ENCODE results near the gene TIMM22. TPM values are rescaled to one million over a fixed set of nuclear protein-coding genes. Genes with fewer than 3 reads are reported as not detected.

Gene TIMM22
- total RNA-seq, 1 experiment from 2014 or later: 14.0 TPM

- no peak for TF ChIP-seq EZH2phosphoT487 (IDR thresholded peaks at IDR 0.05; ENCODE audit: borderline replicate concordance)
- no peak for TF ChIP-seq YY1 (IDR thresholded peaks at IDR 0.05; ENCODE audit: extremely low read depth, insufficient replicate concordance, low read depth, low read length)
- TF ChIP-seq EGR1 (IDR thresholded peaks at IDR 0.05; ENCODE audit: low read depth): no peak
- TF ChIP-seq FOSL1 (IDR thresholded peaks at IDR 0.05; ENCODE audit: low read depth): no peak
- TF ChIP-seq SRF (IDR thresholded peaks at IDR 0.05; ENCODE audit: low read depth): no peak
Measured at GRCh38 chr17:1049446-1050225, 52.7 kb downstream of the TIMM22 start (continued).

- TF ChIP-seq SRF (IDR thresholded peaks at IDR 0.05; ENCODE audit: low read depth) (no peak), CEBPB (IDR thresholded peaks at IDR 0.05; ENCODE audit: low read depth) (no peak), RAD21 (IDR thresholded peaks at IDR 0.05; ENCODE audit: low read depth) (no peak), YY1 (IDR thresholded peaks at IDR 0.05; ENCODE audit: extremely low read depth, insufficient replicate concordance, low read depth, low read length) (no peak), JUND (IDR thresholded peaks at IDR 0.05) (no peak), ZFX (IDR thresholded peaks at IDR 0.05) (no peak), SP1 (IDR thresholded peaks at IDR 0.05; ENCODE audit: low read depth) (no peak), POLR2AphosphoS5 (IDR thresholded peaks at IDR 0.05; ENCODE audit: low read depth, low read length) (no peak), ZNF274 (IDR thresholded peaks at IDR 0.05; ENCODE audit: low read depth, low read length) (no peak), EGR1 (IDR thresholded peaks at IDR 0.05; ENCODE audit: low read depth) (no peak), EZH2phosphoT487 (IDR thresholded peaks at IDR 0.05; ENCODE audit: borderline replicate concordance) (no peak), TCF7L2 (IDR thresholded peaks at IDR 0.05; ENCODE audit: borderline replicate concordance, extremely low read depth, insufficient read depth, insufficient read length) (no peak), REST (IDR thresholded peaks at IDR 0.05; ENCODE audit: low read depth) (no peak), MAX (IDR thresholded peaks at IDR 0.05) (no peak)
- ChIA-PET CTCF (interaction anchor here (0.6 kb wide), 1 partner anchor 8 kb away, joined by 4 read pairs; no protein-coding TSS in a partner anchor), RAD21 (ENCODE audit: low non-redundant PET in 1 of 2, low total read pairs in 2 of 2, uncharacterized antibody in 2 of 2, unreplicated experiment in 2 of 2) (no interaction called here), POLR2A (no interaction called here)
- Histone ChIP-seq H3K9me2 (ENCODE audit: insufficient read depth) (no peaks in the 10 kb centered on the region), H4K20me1 (ENCODE audit: insufficient read depth) (no peaks in the 10 kb centered on the region), H3K4me2 (ENCODE audit: low read length) (no peak overlapping the region), H3K4me1 (ENCODE audit: control insufficient read depth in 1 of 2, insufficient read depth in 2 of 2, low read length in 2 of 2) (no peaks in the 10 kb centered on the region), H3K4me3 (replicated peaks in 1 of 2; ENCODE audit: low read depth in 1 of 2, low read length in 2 of 2) (no peak overlapping the region), H2AFZ (ENCODE audit: low read depth, low read length, poor library complexity, severe bottlenecking) (no peak overlapping the region), H3K27me3 (ENCODE audit: insufficient read depth, low read length) (no peaks in the 10 kb centered on the region), H3K27ac (ENCODE audit: low read depth, low read length) (no peak overlapping the region), H3K9ac (ENCODE audit: low read length) (no peak overlapping the region), H3K79me2 (ENCODE audit: insufficient read depth, low read length) (no peaks in the 10 kb centered on the region), H3K36me3 (ENCODE audit: control insufficient read depth in 1 of 2, insufficient read depth in 2 of 2, low read length in 2 of 2) (no peaks in the 10 kb centered on the region), H3K9me3 (ENCODE audit: control insufficient read depth in 1 of 2, insufficient read depth in 1 of 2, low read depth in 1 of 2, low read length in 2 of 2) (no peaks in the 10 kb centered on the region)
- ATAC-seq (no peak), DNase-seq (ENCODE audit: low read depth, low spot score) (no peak)
- intact Hi-C loops (cut with micrococcal nuclease): no loop called here
- BruUV-seq (replicated peaks): no TSS peak
Measured at GRCh38 chr17:1050246-1050995, 53.5 kb downstream of the TIMM22 start.

Measured in HCT116 (cell line).